Measurements from ENCODE around the gene XRN2. TPM values are rescaled to one million over a fixed set of nuclear protein-coding genes. Genes with fewer than 3 reads are reported as not detected.
"Not testable (repeated sequence)": the region's sequence is repeated elsewhere in the genome, so short reads cannot be mapped to it uniquely, and the experiment has no call there.

Gene XRN2
- total RNA-seq, 3 donors from 2014 or later, result 71.2 to 95.7 (median 90.4) TPM

DNA sequence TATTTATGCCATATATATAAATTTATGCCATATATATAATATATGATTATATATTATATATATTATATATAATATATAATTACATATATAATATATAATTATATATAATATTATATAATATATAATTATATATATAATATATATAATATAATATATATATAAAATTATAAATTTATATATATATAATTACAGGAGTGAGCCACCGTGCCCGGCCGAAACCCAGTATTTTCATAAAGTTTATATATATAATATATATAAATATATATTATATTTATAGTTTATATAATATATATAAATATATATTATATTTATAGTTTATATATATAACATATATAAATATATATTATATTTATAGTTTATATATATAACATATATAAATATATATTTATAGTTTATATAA lies 62.6 kb downstream of the XRN2 start:
- Histone ChIP-seq H3K4me1 (no peaks in the 10 kb centered on the region), H3K9me3 (no peaks in the 10 kb centered on the region), H3K27ac (no peak overlapping the region), H3K36me3 (peaks cover 6% of the 10 kb centered on the region), H3K27me3 (no peaks in the 10 kb centered on the region), H3K4me3 (no peak overlapping the region)
- TF ChIP-seq POLR2AphosphoS5 (IDR thresholded peaks at IDR 0.05), result no peak
- TF ChIP-seq POLR2A (IDR thresholded peaks at IDR 0.05), result no peak
- no peak for TF ChIP-seq CTCF (IDR thresholded peaks at IDR 0.05)
- DNase-seq (ENCODE audit: low spot score in 2 of 2), result no peak
- intact Hi-C loops (cut with DNase I; ENCODE audit: low total_unique reads), result no loop called here

DNA sequence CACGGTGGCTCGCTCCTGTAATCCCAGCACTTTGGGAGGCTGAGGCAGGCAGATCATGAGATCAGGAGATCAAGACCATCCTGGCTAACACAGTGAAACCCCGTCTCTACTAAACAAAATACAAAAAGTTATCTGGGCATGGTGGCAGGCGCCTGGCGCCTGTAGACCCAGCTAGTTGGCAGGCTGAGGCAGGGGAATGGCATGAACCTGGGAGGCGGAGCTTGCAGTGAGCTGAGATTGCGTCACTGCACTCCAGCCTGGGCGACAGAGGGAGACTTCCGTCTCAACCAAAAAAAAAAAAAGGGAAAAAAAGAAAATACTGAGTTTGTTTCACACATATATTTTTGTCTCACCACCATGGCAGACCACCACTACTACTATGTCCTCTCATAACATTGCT lies 63.1 kb downstream of the XRN2 start:
- H3K27me3 ChIP-seq; H3K9me3 ChIP-seq; H3K4me1 ChIP-seq; H3K36me3 ChIP-seq; H3K27ac ChIP-seq; H3K4me3 ChIP-seq; intact Hi-C loops (cut with DNase I; ENCODE audit: low total_unique reads); DNase-seq (ENCODE audit: low spot score in 2 of 2): not testable (repeated sequence)

DNA sequence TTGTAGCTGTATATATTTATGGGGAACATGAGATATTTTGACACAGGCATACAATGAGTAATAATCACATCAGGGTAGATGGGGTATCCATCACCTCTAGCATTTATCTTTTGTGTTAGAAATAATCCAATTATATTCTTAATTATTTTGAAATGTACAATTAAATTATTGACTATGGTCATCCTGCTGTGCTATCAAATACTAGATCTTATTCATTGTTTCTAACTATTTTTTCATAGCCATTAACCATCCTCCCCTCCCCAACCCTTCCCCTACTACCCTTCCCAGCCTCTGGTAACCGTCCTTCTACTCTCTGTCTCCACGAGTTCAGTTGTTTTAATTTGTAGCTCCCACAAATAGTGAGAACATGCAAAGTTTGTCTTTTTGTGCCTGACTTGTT lies 65.7 kb downstream of the XRN2 start:
- Histone ChIP-seq H3K27me3 (no peaks in the 10 kb centered on the region), H3K9me3 (no peaks in the 10 kb centered on the region), H3K27ac (no peak overlapping the region), H3K36me3 (no peaks in the 10 kb centered on the region), H3K4me1 (peaks cover 2% of the 10 kb centered on the region in 2 donors), H3K4me3 (no peak overlapping the region)
- intact Hi-C loops (cut with DNase I; ENCODE audit: low total_unique reads), result no loop called here
- TF ChIP-seq POLR2AphosphoS5 (IDR thresholded peaks at IDR 0.05) (no peak), CTCF (IDR thresholded peaks at IDR 0.05) (no peak), POLR2A (IDR thresholded peaks at IDR 0.05) (no peak)
- no peak for DNase-seq (ENCODE audit: low spot score in 2 of 2)

- no peak overlapping the region for H3K27ac ChIP-seq
- intact Hi-C loops (cut with DNase I; ENCODE audit: low total_unique reads), result no loop called here
- DNase-seq (ENCODE audit: low spot score in 2 of 2), result no peak
- H3K36me3 ChIP-seq, result no peaks in the 10 kb centered on the region
- no peak for TF ChIP-seq CTCF (IDR thresholded peaks at IDR 0.05)
- no peak for TF ChIP-seq POLR2A (IDR thresholded peaks at IDR 0.05)
- TF ChIP-seq POLR2AphosphoS5 (IDR thresholded peaks at IDR 0.05), result no peak
- H3K4me3 ChIP-seq, result no peak overlapping the region
- no peaks in the 10 kb centered on the region for H3K9me3 ChIP-seq
- H3K27me3 ChIP-seq, result no peaks in the 10 kb centered on the region
- peaks cover 3% of the 10 kb centered on the region in 2 donors for H3K4me1 ChIP-seq
Measured at GRCh38 chr20:21371193-21371592, 68.1 kb downstream of the XRN2 start.

GRCh38 chr20:21372016-21372415 lies 68.9 kb downstream of the XRN2 start:
- no peaks in the 10 kb centered on the region for H3K9me3 ChIP-seq
- TF ChIP-seq POLR2AphosphoS5 (IDR thresholded peaks at IDR 0.05) (no peak), POLR2A (IDR thresholded peaks at IDR 0.05) (no peak), CTCF (IDR thresholded peaks at IDR 0.05) (no peak)
- H3K36me3 ChIP-seq, result no peaks in the 10 kb centered on the region
- peaks cover 3% of the 10 kb centered on the region in 2 donors for H3K4me1 ChIP-seq
- intact Hi-C loops (cut with DNase I; ENCODE audit: low total_unique reads), result no loop called here
- no peaks in the 10 kb centered on the region for H3K27me3 ChIP-seq
- H3K27ac ChIP-seq, result no peak overlapping the region
- H3K4me3 ChIP-seq, result no peak overlapping the region
- no peak for DNase-seq (ENCODE audit: low spot score in 2 of 2)

GRCh38 chr20:21373436-21373835 lies 70.3 kb downstream of the XRN2 start:
- H3K27ac ChIP-seq, result no peak overlapping the region
- H3K4me3 ChIP-seq, result no peak overlapping the region
- H3K36me3 ChIP-seq, result no peaks in the 10 kb centered on the region
- intact Hi-C loops (cut with DNase I; ENCODE audit: low total_unique reads), result no loop called here
- no peaks in the 10 kb centered on the region for H3K27me3 ChIP-seq
- peaks cover 3% of the 10 kb centered on the region in 2 donors for H3K4me1 ChIP-seq
- no peak for DNase-seq (ENCODE audit: low spot score in 2 of 2)
- no peaks in the 10 kb centered on the region for H3K9me3 ChIP-seq
- TF ChIP-seq POLR2A (IDR thresholded peaks at IDR 0.05) (no peak), POLR2AphosphoS5 (IDR thresholded peaks at IDR 0.05) (no peak), CTCF (IDR thresholded peaks at IDR 0.05) (no peak)

Measured in breast epithelium (tissue), 4 donors.